T-cell (primary cell): Measurements from ENCODE around the gene ZNF234. TPM values are rescaled to one million over a fixed set of nuclear protein-coding genes. Genes with fewer than 3 reads are reported as not detected.
"Not testable (repeated sequence)": the region's sequence is repeated elsewhere in the genome, so short reads cannot be mapped to it uniquely, and the experiment has no call there.

Experiments used
- ATAC-seq, 4 experiments: fragments of 200-7000 bp in 3 of 4; fragments of 150-1000 bp in 1 of 4; cut with Tn5 transposase; replicated peaks in 1 of 4; 1 replicate in 3 of 4; 2 replicates in 1 of 4; pipeline ENCODE4 v1.10.0; 2021; ENCODE audit warnings: moderate library complexity in 3 of 4, mild to moderate bottlenecking in 2 of 4, moderate number of reproducible peaks in 1 of 4
- CTCF ChIA-PET, 2 donors: fragments of 300-600 bp; sonication (Branson Sonifier 250); formaldehyde crosslinking; loops; one replicate each; lab custom pipeline; 2022; ENCODE audit warnings: antibody characterized with exemption in 2 of 2; lab: Charles Lee
- POLR2A ChIA-PET, 2 donors: fragments of 300-600 bp; sonication (Branson Sonifier 250); formaldehyde crosslinking; loops; one replicate each; lab custom pipeline; 2022; ENCODE audit warnings: antibody characterized with exemption in 2 of 2; lab: Charles Lee
- DNase-seq, 35 experiments: peaks; one replicate each; pipeline versions ENCODE4 v3.0.0 to v3.0.0-alpha.2; 2013 to 2023
- H3K27ac ChIP-seq: one replicate; pipeline ENCODE4 v1.5.1; 2013; ENCODE audit warnings: low read length
- H3K27me3 ChIP-seq, 2 experiments: replicated peaks in 1 of 2; 1 replicate in 1 of 2; 2 replicates in 1 of 2; pipeline versions ENCODE4 v1.6.1 to v1.7.0; 2013; ENCODE audit warnings: low read length in 1 of 2, mixed read lengths in 1 of 2; ENCODE audit not compliant: control insufficient read depth in 2 of 2, insufficient read depth in 2 of 2; ENCODE audit errors: extremely low read depth in 1 of 2
- H3K36me3 ChIP-seq, 2 donors: 1 replicate in 1 of 2; 2 replicates in 1 of 2; pipeline versions ENCODE4 v1.6.1 to v1.7.0; 2013; ENCODE audit warnings: low read length in 1 of 2; ENCODE audit not compliant: control insufficient read depth in 2 of 2, insufficient read depth in 1 of 2; ENCODE audit errors: extremely low read depth in 1 of 2
- H3K4me1 ChIP-seq, 2 experiments: 1 replicate in 1 of 2; 2 replicates in 1 of 2; pipeline versions ENCODE4 v1.6.1 to v1.7.0; 2013; ENCODE audit warnings: low read length in 2 of 2, mixed read lengths in 1 of 2; ENCODE audit not compliant: insufficient read depth in 2 of 2, control insufficient read depth in 1 of 2; ENCODE audit errors: extremely low read depth in 1 of 2
- H3K4me3 ChIP-seq, 2 donors: 1 replicate in 1 of 2; 2 replicates in 1 of 2; pipeline versions ENCODE4 v1.5.1 to v1.7.0; 2013; ENCODE audit warnings: mild to moderate bottlenecking in 2 of 2, low read length in 1 of 2, moderate library complexity in 1 of 2; ENCODE audit not compliant: control insufficient read depth in 1 of 2; ENCODE audit errors: extremely low read depth in 1 of 2
- H3K9me3 ChIP-seq: 2 replicates; pipeline ENCODE4 v1.7.0; 2013
- H3K27ac Mint-ChIP-seq, 2 donors: one replicate each; pipeline ENCODE4 v1.8.0; 2020 to 2021; ENCODE audit warnings: mild to moderate bottlenecking in 2 of 2, mixed read lengths in 2 of 2
- H3K27me3 Mint-ChIP-seq, 2 donors: one replicate each; pipeline ENCODE4 v1.8.0; 2021 to 2022; ENCODE audit warnings: mixed read lengths in 2 of 2
- H3K36me3 Mint-ChIP-seq: one replicate; pipeline ENCODE4 v1.8.0; 2021; ENCODE audit warnings: mixed read lengths
- H3K4me1 Mint-ChIP-seq, 3 donors: one replicate each; pipeline ENCODE4 v1.8.0; 2020 to 2022; ENCODE audit warnings: mixed read lengths in 3 of 3, mild to moderate bottlenecking in 1 of 3
- H3K4me3 Mint-ChIP-seq, 3 donors: one replicate each; pipeline ENCODE4 v1.8.0; 2020 to 2022; ENCODE audit warnings: mild to moderate bottlenecking in 3 of 3, mixed read lengths in 3 of 3, moderate library complexity in 3 of 3
- H3K9me3 Mint-ChIP-seq, 3 donors: one replicate each; pipeline ENCODE4 v1.8.0; 2020 to 2022; ENCODE audit warnings: mixed read lengths in 3 of 3
- WGBS: methylation state at CpG from one replicate; pipeline ENCODE4 v1.1.5; 2013; ENCODE audit warnings: missing lambda C conversion rate; ENCODE audit not compliant: insufficient coverage; 5-methylcytosine and 5-hydroxymethylcytosine counted together
- total RNA-seq, 35 experiments: library from RNA in 6 of 35; stranded (reverse) in 6 of 35; fragments of 120-200 nt in 1 of 35; gene quantifications; one replicate each; pipeline versions ENCODE4 v1.2.1 to v1.2.4 and lab custom pipeline; 2013 to 2026

The ZNF234 gene
- total RNA-seq, 5 donors from 2014 or later (not counting 1 experiment from before 2014, with no cell fraction given): 3.3 to 21.5 (median 18.6) TPM

- no peaks in the 10 kb centered on the region for H3K27me3 Mint-ChIP-seq
- DNase-seq (peak; percentile 58 to 91 (median 72)), ATAC-seq (peak; percentile 97 to 98 (median 98))
- POLR2A ChIA-PET: interaction anchor here in 1 of 2 donors (0.7 kb wide), 1 partner anchor 48 kb away, joined by 5 read pairs; no protein-coding TSS in a partner anchor
- peak within 1 kb of the TSS; percentile 94 to 98 (median 97) for H3K4me3 Mint-ChIP-seq
- peaks cover 37% of the 10 kb centered on the region for H3K36me3 Mint-ChIP-seq
- peaks cover 38 to 42% (median 38%) of the 10 kb centered on the region in 3 donors for H3K4me1 Mint-ChIP-seq
- WGBS: 0% methylated on average over 12 of the region's 32 CpGs
- Histone ChIP-seq H3K36me3 (peaks cover 3 to 27% of the 10 kb centered on the region in 2 donors), H3K27ac (peak within 1 kb of the TSS; percentile 78), H3K4me3 (peak within 1 kb of the TSS; percentile 68 to 96), H3K9me3 (peaks cover 10% of the 10 kb centered on the region), H3K27me3 (no peaks in the 10 kb centered on the region), H3K4me1 (peaks cover 7 to 16% of the 10 kb centered on the region in 2 experiments)
- H3K27ac Mint-ChIP-seq: peak within 1 kb of the TSS; percentile 88 to 99
- CTCF ChIA-PET: interaction anchor here (0.6 to 1.1 kb wide), 3 partner anchors 47 to 632 kb away, joined by 3 to 5 read pairs (median 3); partner anchors contain the start of genes ZNF227 (in 1 of the 2) and ZNF45 (in 1 of the 2)
- H3K9me3 Mint-ChIP-seq: peaks cover 21 to 51% (median 35%) of the 10 kb centered on the region in 3 donors
These were observed 23.5 kb downstream of the ZNF234 start, which contains the start of gene ZNF226 for GRCh38 chr19:44164673-44165512. Gene ZNF226, plus strand, starts transcription at chr19:44165100. Its CDS starts 4,981 bp downstream, at chr19:44170081.

- no CpG with 5 or more reads among the region's 6 CpGs for WGBS
- ATAC-seq, DNase-seq, H3K27me3 Mint-ChIP-seq, H3K4me1 ChIP-seq, CTCF ChIA-PET, H3K4me3 Mint-ChIP-seq, H3K4me3 ChIP-seq, H3K27ac ChIP-seq, H3K27me3 ChIP-seq, H3K27ac Mint-ChIP-seq: not testable (repeated sequence)
- peaks cover 85% of the 10 kb centered on the region for H3K36me3 Mint-ChIP-seq
- peaks cover 21% of the 10 kb centered on the region for H3K9me3 ChIP-seq
- peaks cover 13 to 60% (median 48%) of the 10 kb centered on the region in 3 donors for H3K9me3 Mint-ChIP-seq
- H3K4me1 Mint-ChIP-seq: peaks cover 22 to 24% (median 24%) of the 10 kb centered on the region in 3 donors
- H3K36me3 ChIP-seq: peaks cover 19 to 77% of the 10 kb centered on the region in 2 donors
- POLR2A ChIA-PET: interaction anchor here in 1 of 2 donors (0.6 kb wide), 1 partner anchor 1953 kb away, joined by 3 read pairs; the partner anchor contains the start of gene DEDD2
These were observed 29.3 kb downstream of the ZNF234 start for GRCh38 chr19:44170660-44171059.

GRCh38 chr19:44176590-44176989, 35.2 kb downstream of the ZNF234 start:
- WGBS: no CpG with 5 or more reads among the region's 3 CpGs
- DNase-seq (no peak), ATAC-seq (no peak)
- Mint-ChIP-seq H3K9me3 (peaks cover 16 to 78% (median 74%) of the 10 kb centered on the region in 3 donors), H3K27me3 (no peaks in the 10 kb centered on the region), H3K36me3 (peaks cover 63% of the 10 kb centered on the region), H3K4me3 (no peak overlapping the region), H3K27ac (no peak overlapping the region), H3K4me1 (no peaks in the 10 kb centered on the region)
- Histone ChIP-seq H3K9me3 (peaks cover 48% of the 10 kb centered on the region), H3K36me3 (peaks cover 21 to 52% of the 10 kb centered on the region in 2 donors), H3K27me3 (no peaks in the 10 kb centered on the region), H3K4me3 (peak overlapping the region in 1 of 2 donors; percentile 5), H3K27ac (no peak overlapping the region), H3K4me1 (no peaks in the 10 kb centered on the region)
- POLR2A ChIA-PET: interaction anchor here in 1 of 2 donors (0.5 kb wide), 1 partner anchor 31 kb away, joined by 3 read pairs; no protein-coding TSS in a partner anchor
- CTCF ChIA-PET: no interaction called here

- H3K4me1 Mint-ChIP-seq: no peaks in the 10 kb centered on the region
These were observed 39.6 kb downstream of the ZNF234 start for GRCh38 chr19:44180968-44181367.

GRCh38 chr19:44182145-44182544, 40.8 kb downstream of the ZNF234 start:
- Mint-ChIP-seq H3K9me3 (peaks cover 14 to 70% (median 62%) of the 10 kb centered on the region in 3 donors), H3K36me3 (peaks cover 23% of the 10 kb centered on the region)
- POLR2A ChIA-PET: no interaction called here

More at GRCh38 chr19:44180968-44181367, 39.6 kb downstream of the ZNF234 start:
- H3K27ac ChIP-seq: no peak overlapping the region
- peaks cover 5 to 8% of the 10 kb centered on the region in 2 donors for H3K36me3 ChIP-seq
- H3K4me3 ChIP-seq: no peak overlapping the region
- H3K27ac Mint-ChIP-seq: no peak overlapping the region
- H3K27me3 ChIP-seq: no peaks in the 10 kb centered on the region
- H3K4me1 ChIP-seq: no peaks in the 10 kb centered on the region
- POLR2A ChIA-PET: no interaction called here
- H3K9me3 Mint-ChIP-seq: peaks cover 22 to 72% (median 70%) of the 10 kb centered on the region in 3 donors
- CTCF ChIA-PET: no interaction called here
- no peak for ATAC-seq
- H3K4me3 Mint-ChIP-seq: no peak overlapping the region
- no peak for DNase-seq
- no peaks in the 10 kb centered on the region for H3K27me3 Mint-ChIP-seq
- peaks cover 27% of the 10 kb centered on the region for H3K36me3 Mint-ChIP-seq
- H3K9me3 ChIP-seq: peaks cover 35% of the 10 kb centered on the region

GRCh38 chr19:44190020-44190419, 48.7 kb downstream of the ZNF234 start:
- H3K27ac Mint-ChIP-seq: no peak overlapping the region
- ATAC-seq (no peak), DNase-seq (no peak)
- H3K36me3 Mint-ChIP-seq: peaks cover 25% of the 10 kb centered on the region
- no peaks in the 10 kb centered on the region for H3K27me3 ChIP-seq
- no CpG with 5 or more reads among the region's 6 CpGs for WGBS
- H3K27ac ChIP-seq: no peak overlapping the region
- no peaks in the 10 kb centered on the region for H3K4me1 Mint-ChIP-seq
- no peaks in the 10 kb centered on the region for H3K36me3 ChIP-seq
- CTCF ChIA-PET: no interaction called here
- no peak overlapping the region for H3K4me3 Mint-ChIP-seq
- H3K4me1 ChIP-seq: no peaks in the 10 kb centered on the region
- POLR2A ChIA-PET: no interaction called here
- H3K9me3 ChIP-seq: peaks cover 3% of the 10 kb centered on the region
- no peak overlapping the region for H3K4me3 ChIP-seq
- H3K9me3 Mint-ChIP-seq: peaks cover 25 to 65% (median 50%) of the 10 kb centered on the region in 3 donors
- peaks cover 0 to 2% of the 10 kb centered on the region in 2 donors for H3K27me3 Mint-ChIP-seq

More at GRCh38 chr19:44182145-44182544, 40.8 kb downstream of the ZNF234 start:
- Histone ChIP-seq H3K27me3 (no peaks in the 10 kb centered on the region), H3K9me3 (peaks cover 24% of the 10 kb centered on the region), H3K27ac (no peak overlapping the region), H3K36me3 (no peaks in the 10 kb centered on the region), H3K4me3 (no peak overlapping the region), H3K4me1 (no peaks in the 10 kb centered on the region)
- Mint-ChIP-seq H3K27me3 (no peaks in the 10 kb centered on the region), H3K4me3 (no peak overlapping the region), H3K27ac (no peak overlapping the region), H3K4me1 (no peaks in the 10 kb centered on the region)
- no peak for ATAC-seq
- CTCF ChIA-PET: no interaction called here
- WGBS: 20% methylated on average over 1 of the region's 10 CpGs
- DNase-seq: no peak
